Keratinocyte (primary cell): ENCODE data around the gene GSDMA.

Experiments
- EZH2 ChIP-seq: IDR thresholded peaks from one replicate; pipeline ENCODE4 v1.6.1; 2012; ENCODE audit warnings: inconsistent platforms, mild to moderate bottlenecking, low read length, moderate library complexity
- TF ChIP-seq, protein P1 (sequence below), 3 experiments: IDR thresholded peaks in 1 of 3; conservative IDR thresholded peaks in 1 of 3; optimal IDR thresholded peaks in 1 of 3; 2 replicates in 2 of 3; 3 replicates in 1 of 3; pipeline versions ENCODE3 to v1.5.1; 2011; ENCODE audit warnings: low read length in 3 of 3, mild to moderate bottlenecking in 3 of 3, moderate library complexity in 2 of 3, control low read depth in 1 of 3, inconsistent platforms in 1 of 3; ENCODE audit not compliant: insufficient read depth in 2 of 3; ENCODE audit errors: extremely low read depth in 1 of 3

DNA sequence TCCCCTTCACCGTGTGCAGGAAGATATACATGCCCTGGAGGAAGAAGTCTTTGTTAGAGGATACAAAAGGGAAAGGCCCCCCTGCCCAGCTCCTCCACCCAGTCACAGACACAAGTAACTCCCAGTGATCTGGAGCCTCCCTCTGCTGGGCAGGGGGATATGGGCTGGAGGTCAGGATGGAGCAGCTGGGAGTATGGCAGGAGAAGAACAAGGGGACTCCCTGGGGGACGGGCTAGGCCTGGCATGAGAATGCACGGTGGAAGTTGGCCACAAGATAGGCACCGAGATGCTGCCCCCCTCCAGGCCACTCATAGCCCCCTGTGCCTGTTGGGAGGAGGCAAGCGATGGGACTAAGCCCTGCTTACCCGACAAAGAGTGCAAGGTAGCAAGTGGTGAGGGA is 39.6 kb upstream of the GSDMA start:
- TF ChIP-seq, protein P1, sequence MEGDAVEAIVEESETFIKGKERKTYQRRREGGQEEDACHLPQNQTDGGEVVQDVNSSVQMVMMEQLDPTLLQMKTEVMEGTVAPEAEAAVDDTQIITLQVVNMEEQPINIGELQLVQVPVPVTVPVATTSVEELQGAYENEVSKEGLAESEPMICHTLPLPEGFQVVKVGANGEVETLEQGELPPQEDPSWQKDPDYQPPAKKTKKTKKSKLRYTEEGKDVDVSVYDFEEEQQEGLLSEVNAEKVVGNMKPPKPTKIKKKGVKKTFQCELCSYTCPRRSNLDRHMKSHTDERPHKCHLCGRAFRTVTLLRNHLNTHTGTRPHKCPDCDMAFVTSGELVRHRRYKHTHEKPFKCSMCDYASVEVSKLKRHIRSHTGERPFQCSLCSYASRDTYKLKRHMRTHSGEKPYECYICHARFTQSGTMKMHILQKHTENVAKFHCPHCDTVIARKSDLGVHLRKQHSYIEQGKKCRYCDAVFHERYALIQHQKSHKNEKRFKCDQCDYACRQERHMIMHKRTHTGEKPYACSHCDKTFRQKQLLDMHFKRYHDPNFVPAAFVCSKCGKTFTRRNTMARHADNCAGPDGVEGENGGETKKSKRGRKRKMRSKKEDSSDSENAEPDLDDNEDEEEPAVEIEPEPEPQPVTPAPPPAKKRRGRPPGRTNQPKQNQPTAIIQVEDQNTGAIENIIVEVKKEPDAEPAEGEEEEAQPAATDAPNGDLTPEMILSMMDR (optimal IDR thresholded peaks at IDR 0.05 in 1 of 3, IDR thresholded peaks at IDR 0.05 in 1 of 3, conservative IDR thresholded peaks at IDR 0.05 in 1 of 3; ENCODE audit: extremely low read depth in 1 of 3, insufficient read depth in 2 of 3, low read length in 3 of 3): no peak
- TF ChIP-seq EZH2: no peak
